Measurements from ENCODE around the gene GPC6. TPM values are rescaled to one million over a fixed set of nuclear protein-coding genes. Genes with fewer than 3 reads are reported as not detected.

Gene GPC6
- total and polyA plus RNA-seq, 4 donors, result 5.0 to 37.4 (median 18.9) TPM

GRCh38 chr13:93502071-93502470 lies 275.5 kb downstream of the GPC6 start:
- H3K9me3 ChIP-seq (ENCODE audit: control insufficient read depth, low read length), result no peaks in the 10 kb centered on the region
- DNase-seq (no peak), ATAC-seq (ENCODE audit: low FRiP score) (no peak)
- no peaks in the 10 kb centered on the region for H3K36me3 ChIP-seq (ENCODE audit: control insufficient read depth in 1 of 2, insufficient read depth in 2 of 2, low read length in 1 of 2)
- no peaks in the 10 kb centered on the region for H3K4me1 ChIP-seq (ENCODE audit: control insufficient read depth in 1 of 2, insufficient read depth in 2 of 2, low read length in 2 of 2)
- 92% methylated on average over 1 of the region's 1 CpG for WGBS, 2 donors
- intact Hi-C loops (cut with DNase I), result no loop called here
- H3K4me3 ChIP-seq (ENCODE audit: low read length in 2 of 2), result no peak overlapping the region
- H3K27me3 ChIP-seq (ENCODE audit: control insufficient read depth in 1 of 2, insufficient read depth in 2 of 2, low read length in 1 of 2), result no peaks in the 10 kb centered on the region
- H3K27ac ChIP-seq (ENCODE audit: low read depth in 1 of 2, low read length in 2 of 2), result no peak overlapping the region

- Histone ChIP-seq H3K4me1 (ENCODE audit: control insufficient read depth in 1 of 2, insufficient read depth in 2 of 2, low read length in 2 of 2) (no peaks in the 10 kb centered on the region), H3K27ac (ENCODE audit: low read depth in 1 of 2, low read length in 2 of 2) (no peak overlapping the region), H3K36me3 (ENCODE audit: control insufficient read depth in 1 of 2, insufficient read depth in 2 of 2, low read length in 1 of 2) (no peaks in the 10 kb centered on the region), H3K27me3 (ENCODE audit: control insufficient read depth in 1 of 2, insufficient read depth in 2 of 2, low read length in 1 of 2) (no peaks in the 10 kb centered on the region), H3K9me3 (ENCODE audit: control insufficient read depth, low read length) (no peaks in the 10 kb centered on the region), H3K4me3 (ENCODE audit: low read length in 2 of 2) (no peak overlapping the region)
- intact Hi-C loops (cut with DNase I), result no loop called here
- DNase-seq (no peak), ATAC-seq (ENCODE audit: low FRiP score) (no peak)
- 83 to 84% methylated on average over 1 of the region's 1 CpG for WGBS, 2 donors
These were observed 276.5 kb downstream of the GPC6 start for GRCh38 chr13:93502987-93503615.

GRCh38 chr13:93505104-93505952 lies 278.7 kb downstream of the GPC6 start:
- ATAC-seq (ENCODE audit: low FRiP score), result no peak

GRCh38 chr13:93511011-93511410 lies 284.4 kb downstream of the GPC6 start:
- DNase-seq (no peak), ATAC-seq (ENCODE audit: low FRiP score) (no peak)
- Histone ChIP-seq H3K27ac (ENCODE audit: low read depth in 1 of 2, low read length in 2 of 2) (no peak overlapping the region), H3K27me3 (ENCODE audit: control insufficient read depth in 1 of 2, insufficient read depth in 2 of 2, low read length in 1 of 2) (no peaks in the 10 kb centered on the region), H3K4me1 (ENCODE audit: control insufficient read depth in 1 of 2, insufficient read depth in 2 of 2, low read length in 2 of 2) (no peaks in the 10 kb centered on the region), H3K4me3 (ENCODE audit: low read length in 2 of 2) (no peak overlapping the region), H3K9me3 (ENCODE audit: control insufficient read depth, low read length) (no peaks in the 10 kb centered on the region), H3K36me3 (ENCODE audit: control insufficient read depth in 1 of 2, insufficient read depth in 2 of 2, low read length in 1 of 2) (no peaks in the 10 kb centered on the region)
- intact Hi-C loops (cut with DNase I), result no loop called here
- 46 to 47% methylated on average over 2 of the region's 2 CpGs for WGBS, 2 donors

More at GRCh38 chr13:93505104-93505952, 278.7 kb downstream of the GPC6 start:
- Histone ChIP-seq H3K27me3 (ENCODE audit: control insufficient read depth in 1 of 2, insufficient read depth in 2 of 2, low read length in 1 of 2) (no peaks in the 10 kb centered on the region), H3K27ac (ENCODE audit: low read depth in 1 of 2, low read length in 2 of 2) (no peak overlapping the region), H3K4me1 (ENCODE audit: control insufficient read depth in 1 of 2, insufficient read depth in 2 of 2, low read length in 2 of 2) (no peaks in the 10 kb centered on the region), H3K9me3 (ENCODE audit: control insufficient read depth, low read length) (no peaks in the 10 kb centered on the region), H3K4me3 (ENCODE audit: low read length in 2 of 2) (no peak overlapping the region), H3K36me3 (ENCODE audit: control insufficient read depth in 1 of 2, insufficient read depth in 2 of 2, low read length in 1 of 2) (no peaks in the 10 kb centered on the region)
- DNase-seq, result no peak
- intact Hi-C loops (cut with DNase I), result no loop called here
- WGBS, 2 donors, result 45 to 52% methylated on average over 3 of the region's 3 CpGs

GRCh38 chr13:93515267-93515666 lies 288.7 kb downstream of the GPC6 start:
- Histone ChIP-seq H3K9me3 (ENCODE audit: control insufficient read depth, low read length) (no peaks in the 10 kb centered on the region), H3K27ac (ENCODE audit: low read depth in 1 of 2, low read length in 2 of 2) (no peak overlapping the region), H3K27me3 (ENCODE audit: control insufficient read depth in 1 of 2, insufficient read depth in 2 of 2, low read length in 1 of 2) (no peaks in the 10 kb centered on the region), H3K36me3 (ENCODE audit: control insufficient read depth in 1 of 2, insufficient read depth in 2 of 2, low read length in 1 of 2) (no peaks in the 10 kb centered on the region), H3K4me3 (ENCODE audit: low read length in 2 of 2) (no peak overlapping the region), H3K4me1 (ENCODE audit: control insufficient read depth in 1 of 2, insufficient read depth in 2 of 2, low read length in 2 of 2) (no peaks in the 10 kb centered on the region)
- DNase-seq, result no peak
- intact Hi-C loops (cut with DNase I), result no loop called here
- ATAC-seq (ENCODE audit: low FRiP score), result no peak

GRCh38 chr13:93517658-93518057 lies 291.1 kb downstream of the GPC6 start:
- no peak overlapping the region for H3K27ac ChIP-seq (ENCODE audit: low read depth in 1 of 2, low read length in 2 of 2)

GRCh38 chr13:93521307-93521706 lies 294.7 kb downstream of the GPC6 start:
- Histone ChIP-seq H3K27me3 (ENCODE audit: control insufficient read depth in 1 of 2, insufficient read depth in 2 of 2, low read length in 1 of 2) (no peaks in the 10 kb centered on the region), H3K4me3 (ENCODE audit: low read length in 2 of 2) (no peak overlapping the region), H3K4me1 (ENCODE audit: control insufficient read depth in 1 of 2, insufficient read depth in 2 of 2, low read length in 2 of 2) (no peaks in the 10 kb centered on the region), H3K27ac (ENCODE audit: low read depth in 1 of 2, low read length in 2 of 2) (no peak overlapping the region), H3K36me3 (ENCODE audit: control insufficient read depth in 1 of 2, insufficient read depth in 2 of 2, low read length in 1 of 2) (no peaks in the 10 kb centered on the region), H3K9me3 (ENCODE audit: control insufficient read depth, low read length) (no peaks in the 10 kb centered on the region)
- ATAC-seq (ENCODE audit: low FRiP score) (no peak), DNase-seq (no peak)
- intact Hi-C loops (cut with DNase I), result no loop called here
- 91 to 94% methylated on average over 2 of the region's 2 CpGs for whole genome bisulfite sequencing, 2 donors

More at GRCh38 chr13:93517658-93518057, 291.1 kb downstream of the GPC6 start:
- Histone ChIP-seq H3K9me3 (ENCODE audit: control insufficient read depth, low read length) (no peaks in the 10 kb centered on the region), H3K27me3 (ENCODE audit: control insufficient read depth in 1 of 2, insufficient read depth in 2 of 2, low read length in 1 of 2) (no peaks in the 10 kb centered on the region), H3K36me3 (ENCODE audit: control insufficient read depth in 1 of 2, insufficient read depth in 2 of 2, low read length in 1 of 2) (no peaks in the 10 kb centered on the region), H3K4me1 (ENCODE audit: control insufficient read depth in 1 of 2, insufficient read depth in 2 of 2, low read length in 2 of 2) (no peaks in the 10 kb centered on the region), H3K4me3 (ENCODE audit: low read length in 2 of 2) (no peak overlapping the region)
- intact Hi-C loops (cut with DNase I), result no loop called here
- DNase-seq (no peak), ATAC-seq (ENCODE audit: low FRiP score) (no peak)

GRCh38 chr13:93522501-93522900 lies 295.9 kb downstream of the GPC6 start:
- WGBS, 2 donors, result 69 to 81% methylated on average over 3 of the region's 3 CpGs
- Histone ChIP-seq H3K9me3 (ENCODE audit: control insufficient read depth, low read length) (no peaks in the 10 kb centered on the region), H3K27ac (ENCODE audit: low read depth in 1 of 2, low read length in 2 of 2) (no peak overlapping the region), H3K4me1 (ENCODE audit: control insufficient read depth in 1 of 2, insufficient read depth in 2 of 2, low read length in 2 of 2) (no peaks in the 10 kb centered on the region), H3K36me3 (ENCODE audit: control insufficient read depth in 1 of 2, insufficient read depth in 2 of 2, low read length in 1 of 2) (no peaks in the 10 kb centered on the region), H3K4me3 (ENCODE audit: low read length in 2 of 2) (no peak overlapping the region), H3K27me3 (ENCODE audit: control insufficient read depth in 1 of 2, insufficient read depth in 2 of 2, low read length in 1 of 2) (no peaks in the 10 kb centered on the region)
- DNase-seq (no peak), ATAC-seq (ENCODE audit: low FRiP score) (no peak)
- intact Hi-C loops (cut with DNase I), result no loop called here

GRCh38 chr13:93525087-93525486 lies 298.5 kb downstream of the GPC6 start:
- no peak for DNase-seq
- intact Hi-C loops (cut with DNase I), result no loop called here
- no peak for ATAC-seq (ENCODE audit: low FRiP score)

More at GRCh38 chr13:93525087-93525486, 298.5 kb downstream of the GPC6 start:
- H3K27ac ChIP-seq (ENCODE audit: low read depth in 1 of 2, low read length in 2 of 2), result no peak overlapping the region
- H3K9me3 ChIP-seq (ENCODE audit: control insufficient read depth, low read length), result no peaks in the 10 kb centered on the region
- no peak overlapping the region for H3K4me3 ChIP-seq (ENCODE audit: low read length in 2 of 2)
- no peaks in the 10 kb centered on the region for H3K36me3 ChIP-seq (ENCODE audit: control insufficient read depth in 1 of 2, insufficient read depth in 2 of 2, low read length in 1 of 2)
- no peaks in the 10 kb centered on the region for H3K27me3 ChIP-seq (ENCODE audit: control insufficient read depth in 1 of 2, insufficient read depth in 2 of 2, low read length in 1 of 2)
- no peaks in the 10 kb centered on the region for H3K4me1 ChIP-seq (ENCODE audit: control insufficient read depth in 1 of 2, insufficient read depth in 2 of 2, low read length in 2 of 2)
